T-cell (primary cell): ENCODE measurements around the gene CCN6. TPM values are rescaled to one million over a fixed set of nuclear protein-coding genes. Genes with fewer than 3 reads are reported as not detected.
A peak's percentile ranks its signal among the peaks of the same experiment; 100 is the strongest.

ENCODE experiments used
- ATAC-seq, 4 experiments: fragments of 200-7000 bp in 3 of 4; fragments of 150-1000 bp in 1 of 4; cut with Tn5 transposase; replicated peaks in 1 of 4; 1 replicate in 3 of 4; 2 replicates in 1 of 4; pipeline ENCODE4 v1.10.0; 2021; ENCODE audit warnings: moderate library complexity in 3 of 4, mild to moderate bottlenecking in 2 of 4, moderate number of reproducible peaks in 1 of 4
- CTCF ChIA-PET, 2 donors: fragments of 300-600 bp; sonication (Branson Sonifier 250); formaldehyde crosslinking; loops; one replicate each; lab custom pipeline; 2022; ENCODE audit warnings: antibody characterized with exemption in 2 of 2; lab: Charles Lee
- POLR2A ChIA-PET, 2 donors: fragments of 300-600 bp; sonication (Branson Sonifier 250); formaldehyde crosslinking; loops; one replicate each; lab custom pipeline; 2022; ENCODE audit warnings: antibody characterized with exemption in 2 of 2; lab: Charles Lee
- DNase-seq, 35 experiments: peaks; one replicate each; pipeline versions ENCODE4 v3.0.0 to v3.0.0-alpha.2; 2013 to 2023
- H3K27ac ChIP-seq: one replicate; pipeline ENCODE4 v1.5.1; 2013; ENCODE audit warnings: low read length
- H3K27me3 ChIP-seq, 2 experiments: replicated peaks in 1 of 2; 1 replicate in 1 of 2; 2 replicates in 1 of 2; pipeline versions ENCODE4 v1.6.1 to v1.7.0; 2013; ENCODE audit warnings: low read length in 1 of 2, mixed read lengths in 1 of 2; ENCODE audit not compliant: control insufficient read depth in 2 of 2, insufficient read depth in 2 of 2; ENCODE audit errors: extremely low read depth in 1 of 2
- H3K36me3 ChIP-seq, 2 donors: 1 replicate in 1 of 2; 2 replicates in 1 of 2; pipeline versions ENCODE4 v1.6.1 to v1.7.0; 2013; ENCODE audit warnings: low read length in 1 of 2; ENCODE audit not compliant: control insufficient read depth in 2 of 2, insufficient read depth in 1 of 2; ENCODE audit errors: extremely low read depth in 1 of 2
- H3K4me1 ChIP-seq, 2 experiments: 1 replicate in 1 of 2; 2 replicates in 1 of 2; pipeline versions ENCODE4 v1.6.1 to v1.7.0; 2013; ENCODE audit warnings: low read length in 2 of 2, mixed read lengths in 1 of 2; ENCODE audit not compliant: insufficient read depth in 2 of 2, control insufficient read depth in 1 of 2; ENCODE audit errors: extremely low read depth in 1 of 2
- H3K4me3 ChIP-seq, 2 donors: 1 replicate in 1 of 2; 2 replicates in 1 of 2; pipeline versions ENCODE4 v1.5.1 to v1.7.0; 2013; ENCODE audit warnings: mild to moderate bottlenecking in 2 of 2, low read length in 1 of 2, moderate library complexity in 1 of 2; ENCODE audit not compliant: control insufficient read depth in 1 of 2; ENCODE audit errors: extremely low read depth in 1 of 2
- H3K9me3 ChIP-seq: 2 replicates; pipeline ENCODE4 v1.7.0; 2013
- H3K27ac Mint-ChIP-seq, 2 donors: one replicate each; pipeline ENCODE4 v1.8.0; 2020 to 2021; ENCODE audit warnings: mild to moderate bottlenecking in 2 of 2, mixed read lengths in 2 of 2
- H3K27me3 Mint-ChIP-seq, 2 donors: one replicate each; pipeline ENCODE4 v1.8.0; 2021 to 2022; ENCODE audit warnings: mixed read lengths in 2 of 2
- H3K36me3 Mint-ChIP-seq: one replicate; pipeline ENCODE4 v1.8.0; 2021; ENCODE audit warnings: mixed read lengths
- H3K4me1 Mint-ChIP-seq, 3 donors: one replicate each; pipeline ENCODE4 v1.8.0; 2020 to 2022; ENCODE audit warnings: mixed read lengths in 3 of 3, mild to moderate bottlenecking in 1 of 3
- H3K4me3 Mint-ChIP-seq, 3 donors: one replicate each; pipeline ENCODE4 v1.8.0; 2020 to 2022; ENCODE audit warnings: mild to moderate bottlenecking in 3 of 3, mixed read lengths in 3 of 3, moderate library complexity in 3 of 3
- H3K9me3 Mint-ChIP-seq, 3 donors: one replicate each; pipeline ENCODE4 v1.8.0; 2020 to 2022; ENCODE audit warnings: mixed read lengths in 3 of 3
- WGBS: methylation state at CpG from one replicate; pipeline ENCODE4 v1.1.5; 2013; ENCODE audit warnings: missing lambda C conversion rate; ENCODE audit not compliant: insufficient coverage; 5-methylcytosine and 5-hydroxymethylcytosine counted together
- total RNA-seq, 35 experiments: library from RNA in 6 of 35; stranded (reverse) in 6 of 35; fragments of 120-200 nt in 1 of 35; gene quantifications; one replicate each; pipeline versions ENCODE4 v1.2.1 to v1.2.4 and lab custom pipeline; 2013 to 2026

CCN6 gene
- total RNA-seq = not detected
- 0.18 TPM for total RNA-seq (2013)
- total RNA-seq (lab: John Stamatoyannopoulos, UW) = 0 to 1.3 (median 0.07) reads per million in 29 experiments

- DNase-seq = no peak
- Mint-ChIP-seq H3K9me3 (no peaks in the 10 kb centered on the region), H3K27me3 (peaks cover 0 to 4% of the 10 kb centered on the region in 2 donors), H3K4me1 (no peaks in the 10 kb centered on the region), H3K27ac (no peak within 1 kb of the TSS), H3K4me3 (no peak within 1 kb of the TSS), H3K36me3 (no peaks in the 10 kb centered on the region)
- CTCF ChIA-PET = no interaction called here
- 89% methylated on average over 9 of the region's 12 CpGs for WGBS
- no peaks in the 10 kb centered on the region for H3K9me3 ChIP-seq
- H3K4me3 ChIP-seq = no peak within 1 kb of the TSS
- H3K4me1 ChIP-seq = no peaks in the 10 kb centered on the region
- H3K36me3 ChIP-seq = no peaks in the 10 kb centered on the region
- POLR2A ChIA-PET = no interaction called here
- no peak within 1 kb of the TSS for H3K27ac ChIP-seq
- ATAC-seq = no peak
- peaks cover 0 to 3% of the 10 kb centered on the region in 2 experiments for H3K27me3 ChIP-seq
Observed at GRCh38 chr6:112054001-112054400, at the start of gene CCN6. TSS of gene CCN6 (plus strand) at chr6:112054104. CDS start at chr6:112054358, 254 bp downstream.

GRCh38 chr6:112004201-112005012 lies 49.5 kb upstream of the CCN6 start:
- H3K4me3 ChIP-seq = no peak overlapping the region
- Mint-ChIP-seq H3K4me3 (no peak overlapping the region), H3K27ac (peak overlapping the region in 1 of 2 donors; percentile 50), H3K9me3 (no peaks in the 10 kb centered on the region), H3K4me1 (peaks cover 0 to 8% (median 7%) of the 10 kb centered on the region in 3 donors), H3K27me3 (no peaks in the 10 kb centered on the region), H3K36me3 (no peaks in the 10 kb centered on the region)
- DNase-seq = no peak
- H3K9me3 ChIP-seq = no peaks in the 10 kb centered on the region
- POLR2A ChIA-PET = no interaction called here
- ATAC-seq = no peak
- H3K36me3 ChIP-seq = no peaks in the 10 kb centered on the region
- H3K27me3 ChIP-seq = no peaks in the 10 kb centered on the region
- CTCF ChIA-PET = no interaction called here
- no peak overlapping the region for H3K27ac ChIP-seq
- WGBS = 83% methylated on average over 1 of the region's 5 CpGs
- H3K4me1 ChIP-seq = peaks cover 0 to under 1% of the 10 kb centered on the region in 2 experiments

DNA sequence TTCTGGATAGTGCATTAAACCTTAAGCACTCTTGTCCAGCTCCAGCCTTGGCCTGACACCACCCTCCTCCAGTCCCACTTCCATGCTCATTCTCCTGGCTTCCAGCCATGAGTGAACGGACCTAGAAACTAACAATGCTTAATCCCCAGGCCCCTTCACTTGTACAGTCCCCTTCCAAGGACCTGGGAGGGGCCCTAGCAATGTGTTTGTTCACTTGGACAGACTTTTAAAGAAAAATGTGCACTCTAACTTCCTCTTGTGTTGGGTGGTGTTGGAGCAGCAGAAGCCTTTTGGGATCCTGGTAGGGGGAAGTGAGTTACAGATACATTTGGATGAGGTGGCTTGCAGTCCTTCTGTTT lies 48.9 kb upstream of the CCN6 start:
- no peaks in the 10 kb centered on the region for H3K27me3 ChIP-seq
- WGBS = no CpG with 5 or more reads among the region's 1 CpG

GRCh38 chr6:112007254-112007653 lies 46.6 kb upstream of the CCN6 start:
- H3K27me3 ChIP-seq = no peaks in the 10 kb centered on the region
- H3K4me1 ChIP-seq = peaks cover 2 to 3% of the 10 kb centered on the region in 2 experiments
- ATAC-seq = no peak
- no peak overlapping the region for H3K4me3 ChIP-seq
- Mint-ChIP-seq H3K27ac (no peak overlapping the region), H3K27me3 (no peaks in the 10 kb centered on the region), H3K4me1 (peaks cover 9 to 15% (median 14%) of the 10 kb centered on the region in 3 donors), H3K36me3 (no peaks in the 10 kb centered on the region), H3K9me3 (no peaks in the 10 kb centered on the region), H3K4me3 (no peak overlapping the region)
- 80% methylated on average over 1 of the region's 2 CpGs for WGBS
- H3K27ac ChIP-seq = no peak overlapping the region
- no peaks in the 10 kb centered on the region for H3K36me3 ChIP-seq
- ChIA-PET CTCF (interaction anchor here (0.7 to 4.4 kb wide), 3 partner anchors 10 to 297 kb away, joined by 3 to 41 read pairs (median 3); no protein-coding TSS in a partner anchor), POLR2A (interaction anchor here in 1 of 2 donors (0.5 kb wide), 1 partner anchor 233 kb away, joined by 10 read pairs; no protein-coding TSS in a partner anchor)
- no peak for DNase-seq
- H3K9me3 ChIP-seq = no peaks in the 10 kb centered on the region

More for the DNA sequence above, 48.9 kb upstream of the CCN6 start:
- DNase-seq = no peak
- no peak overlapping the region for H3K4me3 ChIP-seq
- Mint-ChIP-seq H3K4me1 (peaks cover 0 to 8% (median 7%) of the 10 kb centered on the region in 3 donors), H3K27ac (no peak overlapping the region), H3K9me3 (no peaks in the 10 kb centered on the region), H3K4me3 (no peak overlapping the region), H3K36me3 (no peaks in the 10 kb centered on the region), H3K27me3 (no peaks in the 10 kb centered on the region)
- no peak overlapping the region for H3K27ac ChIP-seq
- ChIA-PET POLR2A (no interaction called here), CTCF (no interaction called here)
- no peak for ATAC-seq
- no peaks in the 10 kb centered on the region for H3K36me3 ChIP-seq
- no peaks in the 10 kb centered on the region for H3K9me3 ChIP-seq
- H3K4me1 ChIP-seq = no peaks in the 10 kb centered on the region

DNA sequence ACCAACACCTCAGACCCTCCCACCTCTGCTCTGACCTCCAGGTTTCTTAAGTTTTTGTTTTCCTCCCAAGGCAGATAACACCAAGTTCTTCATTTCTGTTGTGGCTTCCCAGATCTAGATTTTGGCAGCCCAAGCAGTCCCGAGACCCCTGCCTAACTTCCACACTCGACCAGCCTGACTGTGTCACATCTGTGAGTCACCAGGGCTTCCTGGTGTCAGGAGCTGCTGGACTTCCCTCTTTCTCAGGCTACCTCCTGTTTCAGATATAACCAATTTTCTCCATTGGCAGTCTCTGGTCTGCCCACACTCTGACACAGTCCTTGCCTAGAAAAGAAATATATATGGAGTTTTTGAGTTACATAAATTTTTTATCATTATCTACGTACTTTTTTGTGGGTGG lies 46.1 kb upstream of the CCN6 start:
- Histone ChIP-seq H3K27me3 (no peaks in the 10 kb centered on the region), H3K27ac (no peak overlapping the region), H3K36me3 (no peaks in the 10 kb centered on the region), H3K9me3 (no peaks in the 10 kb centered on the region), H3K4me3 (no peak overlapping the region), H3K4me1 (peaks cover 2 to 3% of the 10 kb centered on the region in 2 experiments)
- Mint-ChIP-seq H3K36me3 (no peaks in the 10 kb centered on the region), H3K4me1 (peaks cover 9 to 15% (median 14%) of the 10 kb centered on the region in 3 donors), H3K27me3 (no peaks in the 10 kb centered on the region), H3K9me3 (no peaks in the 10 kb centered on the region), H3K27ac (no peak overlapping the region), H3K4me3 (no peak overlapping the region)
- POLR2A ChIA-PET = interaction anchor here in 1 of 2 donors (0.5 kb wide), 1 partner anchor 673 kb away, joined by 3 read pairs; no protein-coding TSS in a partner anchor
- WGBS = 62% methylated on average over 2 of the region's 3 CpGs
- ATAC-seq (no peak), DNase-seq (peak in 1 of 35 experiments; percentile 21)
- CTCF ChIA-PET = interaction anchor here (0.7 to 4.4 kb wide), 3 partner anchors 9 to 298 kb away, joined by 3 to 41 read pairs (median 3); no protein-coding TSS in a partner anchor

- POLR2A ChIA-PET = interaction anchor here (0.5 kb wide), 2 partner anchors 129 to 673 kb away, joined by 3 to 6 read pairs; no protein-coding TSS in a partner anchor
- Mint-ChIP-seq H3K36me3 (no peaks in the 10 kb centered on the region), H3K4me3 (no peak overlapping the region), H3K9me3 (no peaks in the 10 kb centered on the region), H3K27me3 (no peaks in the 10 kb centered on the region), H3K27ac (no peak overlapping the region), H3K4me1 (peaks cover 9 to 12% (median 12%) of the 10 kb centered on the region in 3 donors)
- CTCF ChIA-PET = interaction anchor here (0.6 to 4.4 kb wide), 6 partner anchors 20 to 305 kb away, joined by 3 to 41 read pairs (median 4); no protein-coding TSS in a partner anchor
- no peaks in the 10 kb centered on the region for H3K36me3 ChIP-seq
- H3K27me3 ChIP-seq = no peaks in the 10 kb centered on the region
- DNase-seq (no peak), ATAC-seq (no peak)
- H3K27ac ChIP-seq = no peak overlapping the region
- no peaks in the 10 kb centered on the region for H3K9me3 ChIP-seq
- WGBS = 92% methylated on average over 2 of the region's 4 CpGs
- H3K4me3 ChIP-seq = no peak overlapping the region
- H3K4me1 ChIP-seq = peaks cover 2 to 3% of the 10 kb centered on the region in 2 experiments
Observed at GRCh38 chr6:112008482-112008881, 45.4 kb upstream of the CCN6 start.
